ENCODE results near the gene ZFAND3. TPM values are rescaled to one million over a fixed set of nuclear protein-coding genes. Genes with fewer than 3 reads are reported as not detected.
A peak's percentile ranks its signal among the peaks of the same experiment; 100 is the strongest.

Gene ZFAND3
- polyA plus RNA-seq (2012; ENCODE audit: insufficient read depth, insufficient read length, low read depth) = 88.2 TPM

GRCh38 chr6:37819177-37819801, at the start of gene ZFAND3:
Gene ZFAND3, plus strand, starts transcription at chr6:37819727. Its CDS starts 219 bp downstream, at chr6:37819946.
- Histone ChIP-seq H3K4me3 (ENCODE audit: low read depth, low read length) (peak within 1 kb of the TSS; percentile 74), H3K27me3 (no peaks in the 10 kb centered on the region), H3K36me3 (no peaks in the 10 kb centered on the region), H3K4me1 (peaks cover 6% of the 10 kb centered on the region), H3K9me3 (no peaks in the 10 kb centered on the region)
- no peak for TF ChIP-seq CTCF (IDR thresholded peaks at IDR 0.05; ENCODE audit: low read depth, low read length)
- DNase-seq = peak; percentile 97

- no peaks in the 10 kb centered on the region for H3K36me3 ChIP-seq
- no peaks in the 10 kb centered on the region for H3K27me3 ChIP-seq
- H3K4me1 ChIP-seq = peaks cover 5% of the 10 kb centered on the region
- no peak overlapping the region for H3K4me3 ChIP-seq (ENCODE audit: low read depth, low read length)
- H3K9me3 ChIP-seq = no peaks in the 10 kb centered on the region
- TF ChIP-seq CTCF (IDR thresholded peaks at IDR 0.05; ENCODE audit: low read depth, low read length) = no peak
- DNase-seq = no peak
Observed at GRCh38 chr6:37774028-37774680, 45.4 kb upstream of the ZFAND3 start.

- TF ChIP-seq CTCF (IDR thresholded peaks at IDR 0.05; ENCODE audit: low read depth, low read length) = no peak
- H3K4me1 ChIP-seq = peaks cover 18% of the 10 kb centered on the region
- DNase-seq = no peak
- H3K27me3 ChIP-seq = no peaks in the 10 kb centered on the region
- H3K9me3 ChIP-seq = no peaks in the 10 kb centered on the region
- H3K36me3 ChIP-seq = no peaks in the 10 kb centered on the region
- no peak overlapping the region for H3K4me3 ChIP-seq (ENCODE audit: low read depth, low read length)
Observed at GRCh38 chr6:37776566-37776965, 43.0 kb upstream of the ZFAND3 start.

GRCh38 chr6:37777272-37777834, 42.2 kb upstream of the ZFAND3 start:
- no peaks in the 10 kb centered on the region for H3K9me3 ChIP-seq
- no peak overlapping the region for H3K4me3 ChIP-seq (ENCODE audit: low read depth, low read length)
- DNase-seq = no peak
- TF ChIP-seq CTCF (IDR thresholded peaks at IDR 0.05; ENCODE audit: low read depth, low read length) = no peak
- peaks cover 18% of the 10 kb centered on the region for H3K4me1 ChIP-seq
- no peaks in the 10 kb centered on the region for H3K36me3 ChIP-seq
- no peaks in the 10 kb centered on the region for H3K27me3 ChIP-seq

- Histone ChIP-seq H3K4me1 (peaks cover 25% of the 10 kb centered on the region), H3K27me3 (no peaks in the 10 kb centered on the region), H3K36me3 (no peaks in the 10 kb centered on the region), H3K4me3 (ENCODE audit: low read depth, low read length) (no peak overlapping the region), H3K9me3 (no peaks in the 10 kb centered on the region)
- TF ChIP-seq CTCF (IDR thresholded peaks at IDR 0.05; ENCODE audit: low read depth, low read length) = no peak
- DNase-seq = peak; percentile 49
Observed at GRCh38 chr6:37779111-37779800, 40.3 kb upstream of the ZFAND3 start.
